ACHN (cell line): ENCODE data around the gene DENND1A.

Source experiments
- DNase-seq: peaks from one replicate; pipeline ENCODE4 v3.0.0-alpha.2; 2015
- in situ Hi-C: cut with HindIII; loops from 2 replicates; pipeline ENCODE4 v1.10.0; 2017; ENCODE audit warnings: low sequenced_read_pairs, low pct_ligation_motif_present, low pct_unique_long_range_greater_than_20kb

DENND1A gene

GRCh38 chr9:123417289-123418051 is 512.5 kb downstream of the DENND1A start:
- in situ Hi-C loops: no loop called here
- no peak for DNase-seq

DNA sequence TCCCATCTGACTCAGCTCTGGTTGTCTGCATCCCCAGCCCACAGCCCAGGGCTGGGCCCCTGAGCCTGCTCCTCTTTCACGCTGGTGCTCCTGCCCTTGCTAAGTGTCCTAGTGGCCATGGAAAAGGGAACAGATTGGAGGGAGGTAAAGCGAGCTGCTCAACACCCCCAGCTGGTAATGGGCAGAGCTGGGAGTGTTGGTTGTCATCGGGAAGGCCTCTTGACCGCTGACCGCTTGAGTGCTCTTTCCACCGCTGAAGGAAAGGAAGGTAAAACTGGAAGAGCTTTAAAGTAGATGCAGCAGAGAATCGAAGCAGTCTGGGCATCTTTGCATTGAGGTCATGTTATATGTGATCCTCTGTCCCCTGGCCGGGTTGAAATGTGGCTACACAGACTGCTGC is 513.8 kb downstream of the DENND1A start:
- DNase-seq: no peak
- in situ Hi-C loops: no loop called here

DNA sequence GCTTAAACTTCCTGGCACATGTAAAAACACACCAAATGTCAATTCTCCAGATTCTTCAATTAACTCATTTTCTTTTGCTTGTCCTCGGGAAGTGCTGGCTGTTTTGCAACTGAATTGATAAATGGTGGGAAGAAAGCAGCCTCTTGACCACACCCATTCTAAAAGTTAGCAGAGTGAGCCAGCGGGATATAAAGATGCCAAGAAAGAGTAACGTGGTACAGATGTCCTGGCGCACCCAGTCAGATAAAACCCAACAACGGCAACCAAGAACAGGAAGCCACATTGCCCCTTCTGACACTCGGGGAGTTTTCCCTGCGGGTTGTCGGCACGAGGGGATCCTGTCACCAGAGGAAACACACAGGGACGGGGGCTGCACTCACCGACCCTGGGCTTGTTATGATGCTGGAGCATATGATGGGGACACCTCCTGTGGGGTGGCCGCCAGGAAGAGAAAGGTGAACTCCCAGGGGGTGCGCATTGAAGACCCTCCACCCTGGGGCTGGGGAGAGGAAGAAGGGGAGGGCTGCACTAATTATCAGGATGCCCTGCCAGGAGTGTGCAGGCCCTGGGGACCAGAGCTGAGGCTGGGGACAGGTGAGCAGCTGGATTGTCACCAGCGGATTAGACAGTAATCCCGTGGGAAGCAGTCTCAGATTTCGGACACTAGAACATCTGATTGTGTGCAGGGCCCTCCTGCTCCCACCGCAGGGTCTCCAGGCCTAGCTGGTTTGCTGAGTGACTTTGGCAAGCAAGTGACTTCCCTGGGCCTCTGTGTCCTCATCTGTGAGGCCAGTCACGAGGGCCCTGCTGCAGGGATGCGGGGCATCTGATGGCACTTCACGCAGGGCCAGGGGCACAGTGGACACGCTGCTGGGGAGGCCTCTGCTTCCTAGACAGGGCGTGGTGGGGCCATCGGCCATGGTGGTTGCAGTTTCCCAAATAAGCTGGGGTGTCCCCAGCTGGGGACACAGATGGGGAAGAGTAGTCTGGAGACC is 514.7 kb downstream of the DENND1A start:
- in situ Hi-C loops: no loop called here
- DNase-seq: no peak

DNA sequence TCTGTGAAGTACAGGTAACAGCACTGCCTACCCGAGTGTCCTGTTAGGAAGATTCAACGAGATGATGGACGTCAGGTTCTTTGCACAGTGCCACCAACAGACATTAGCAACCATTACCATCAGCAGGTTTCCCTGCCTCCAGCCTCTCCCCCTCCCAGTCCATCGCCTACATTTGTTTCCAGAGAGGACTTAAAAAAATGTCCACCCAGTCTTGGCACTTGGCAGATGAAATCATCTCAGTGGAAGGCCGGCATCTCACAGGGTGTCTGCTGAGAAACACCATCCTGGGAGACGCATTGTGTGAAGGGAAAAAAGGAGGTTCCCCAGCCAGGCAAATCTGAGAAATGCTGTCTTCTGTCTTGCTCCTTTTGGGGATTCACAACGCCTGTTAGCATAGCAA is 515.7 kb downstream of the DENND1A start:
- no peak for DNase-seq

DNA sequence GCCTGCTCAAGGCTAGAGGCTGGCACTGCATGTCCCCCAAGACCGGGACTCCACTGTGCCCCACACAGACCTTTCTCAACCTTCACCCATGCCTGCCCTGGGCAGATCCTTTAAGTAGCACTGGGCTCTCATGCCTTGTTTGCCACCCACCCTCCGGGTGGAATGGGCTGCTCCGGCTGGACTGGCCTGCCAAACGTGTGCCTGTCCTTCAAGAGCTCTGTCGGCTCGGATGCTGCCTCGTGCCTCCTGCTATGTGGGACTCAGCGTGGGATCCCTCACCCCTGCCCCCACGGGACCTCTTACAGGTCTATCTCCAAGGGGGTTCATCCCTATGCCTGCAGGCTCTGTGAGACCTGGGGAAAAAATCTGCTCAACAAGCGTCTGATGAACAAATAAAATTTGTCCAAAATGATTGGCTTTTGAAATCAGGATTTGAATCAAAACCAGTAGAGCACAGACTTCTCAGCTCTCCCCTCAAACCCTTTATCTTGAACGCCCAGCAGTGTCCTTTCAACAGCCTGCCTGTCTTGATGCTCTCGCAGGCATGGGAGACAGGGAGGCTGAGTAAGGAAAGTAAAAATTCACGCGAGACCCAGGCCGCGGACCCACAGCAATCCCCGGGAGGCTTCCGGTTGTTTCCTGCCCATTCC is 517.6 kb downstream of the DENND1A start:
- no peak for DNase-seq
- in situ Hi-C loops: no loop called here

More for the DNA sequence above, 515.7 kb downstream of the DENND1A start:
- in situ Hi-C loops: no loop called here

- DNase-seq: no peak
- in situ Hi-C loops: no loop called here
Observed at GRCh38 chr9:123411636-123412035, 518.3 kb downstream of the DENND1A start.

- in situ Hi-C loops: no loop called here
Observed at GRCh38 chr9:123411191-123411590, 518.7 kb downstream of the DENND1A start.

DNA sequence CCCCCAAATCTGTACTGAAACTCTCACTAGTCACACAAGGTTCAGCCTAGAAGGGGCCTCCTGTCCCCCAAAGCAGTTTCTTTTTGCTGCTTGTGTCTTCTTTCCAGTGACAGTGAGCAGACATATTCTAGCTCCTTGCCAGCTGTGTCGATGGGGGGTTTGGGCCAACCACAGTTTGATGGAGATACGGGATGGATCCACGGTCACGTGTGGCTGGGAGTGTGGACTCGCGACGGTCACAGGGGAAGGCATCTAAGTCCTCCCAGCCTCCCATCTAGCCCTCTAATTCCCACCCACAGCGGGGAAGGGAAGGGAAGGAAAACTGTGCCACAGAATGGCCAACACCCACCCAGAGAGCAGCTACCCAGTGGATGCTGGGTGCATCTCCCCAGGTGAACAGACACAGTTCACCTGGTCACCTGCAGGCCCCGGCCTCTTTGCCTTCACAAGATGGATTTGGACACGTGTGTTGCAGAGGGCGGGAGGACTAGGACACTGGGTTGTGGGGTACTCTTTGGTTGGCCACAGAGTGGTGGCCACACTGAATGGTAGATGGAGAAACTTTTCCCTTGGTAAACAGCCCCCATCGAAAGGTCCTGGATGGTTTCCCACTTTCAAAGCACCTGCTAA is 519.5 kb downstream of the DENND1A start:
- no peak for DNase-seq
- in situ Hi-C loops: no loop called here

More at GRCh38 chr9:123411191-123411590, 518.7 kb downstream of the DENND1A start:
- no peak for DNase-seq

- DNase-seq: no peak
- in situ Hi-C loops: no loop called here
Observed at GRCh38 chr9:123408313-123409262, 521.3 kb downstream of the DENND1A start.

DNA sequence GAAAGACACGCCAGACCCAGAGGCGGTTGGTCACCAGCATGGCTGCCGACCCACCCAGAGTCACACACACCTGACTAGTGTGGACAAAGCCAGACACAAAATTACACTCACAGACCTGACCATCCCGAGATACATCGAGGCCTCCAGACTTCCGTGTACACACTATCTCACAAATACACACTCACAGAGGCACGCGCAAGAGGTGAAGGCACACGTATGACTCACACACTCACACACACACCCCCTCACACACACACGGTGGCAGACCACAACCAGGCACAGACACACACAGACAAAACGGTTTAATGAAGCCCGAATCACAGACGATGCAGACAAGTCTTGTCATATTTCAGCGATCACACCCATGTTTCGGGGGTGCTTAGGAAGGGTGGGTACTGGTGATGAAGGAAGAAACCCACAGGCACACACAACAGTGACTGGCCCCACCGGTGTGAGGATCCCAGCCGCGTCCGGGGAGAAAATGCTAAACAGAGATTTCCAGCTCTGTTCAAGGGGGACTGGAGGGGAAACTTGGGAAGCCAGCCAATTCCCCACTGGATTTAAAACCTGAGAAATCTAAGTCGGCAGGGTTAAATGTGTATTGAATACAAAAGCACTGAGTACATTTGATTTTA is 522.6 kb downstream of the DENND1A start:
- no peak for DNase-seq
- in situ Hi-C loops: no loop called here

DNA sequence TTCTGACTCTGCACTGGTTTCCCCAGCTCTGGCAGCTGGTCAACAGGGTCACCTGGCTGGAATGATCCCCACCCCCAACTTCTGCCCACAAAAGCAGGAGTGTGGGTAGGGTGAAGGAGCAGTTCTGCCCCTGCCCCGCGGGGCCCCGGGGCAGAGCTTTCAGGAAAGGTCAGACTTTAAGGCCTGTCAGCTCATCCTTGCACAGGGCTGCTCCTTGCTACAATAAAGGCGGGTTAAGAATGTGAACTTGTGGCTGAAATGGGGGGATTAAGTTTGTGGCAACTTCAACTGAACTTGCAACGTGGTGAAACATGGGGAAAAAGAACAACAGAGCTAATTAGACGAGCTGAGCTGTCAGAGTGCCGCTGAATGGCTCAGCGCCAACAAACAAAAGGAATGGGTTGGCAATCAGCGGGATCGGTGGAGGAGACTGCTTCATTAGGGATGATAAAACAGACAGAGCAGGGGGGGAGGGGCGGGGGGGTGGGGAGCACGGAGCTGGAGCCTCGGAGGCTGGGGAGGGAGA is 523.2 kb downstream of the DENND1A start:
- no peak for DNase-seq
- in situ Hi-C loops: no loop called here

DNA sequence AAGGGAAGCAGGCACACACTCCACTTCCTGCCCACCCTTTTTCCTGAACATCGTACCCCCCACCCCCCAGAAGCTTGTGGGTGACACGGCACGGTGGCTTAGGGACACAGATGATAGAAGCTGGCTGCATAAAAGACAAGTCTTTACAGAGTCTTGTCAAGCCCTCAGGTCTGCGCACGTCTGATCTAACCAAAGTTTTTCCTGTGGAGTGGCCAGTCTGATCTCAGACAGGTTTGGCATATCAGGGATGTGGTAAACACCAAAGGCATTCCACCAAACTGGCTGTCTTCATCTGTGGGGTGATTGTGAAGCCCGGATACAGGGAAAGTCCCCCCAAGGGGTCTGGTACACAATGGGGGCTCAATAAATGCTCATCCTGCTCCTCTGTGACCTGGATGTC is 523.9 kb downstream of the DENND1A start:
- DNase-seq: no peak
- in situ Hi-C loops: no loop called here

DNA sequence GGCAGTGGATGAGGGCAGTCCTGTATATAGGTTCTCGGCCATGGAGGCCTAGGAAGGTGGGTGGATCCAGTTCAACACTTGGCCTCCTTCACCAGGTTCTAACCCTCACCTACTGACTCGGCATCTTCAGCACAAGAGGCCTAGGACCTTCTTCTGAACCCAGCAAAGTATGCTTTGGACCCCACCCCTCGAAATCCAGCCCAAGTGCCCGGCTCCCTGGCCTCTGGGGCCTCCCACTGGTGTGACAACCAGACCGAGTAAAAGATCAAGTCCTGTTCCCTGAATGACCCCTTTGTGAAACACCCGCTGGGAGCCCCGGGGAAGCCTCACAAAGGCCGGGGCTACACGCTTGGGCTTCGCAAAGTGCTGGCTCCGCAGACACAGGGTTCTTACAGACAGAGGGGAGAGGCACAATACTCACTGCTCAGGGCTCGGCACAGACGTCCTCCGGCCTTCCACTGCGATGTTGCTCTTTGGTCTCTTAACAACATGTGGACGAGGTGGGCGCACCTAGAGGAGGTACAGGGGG is 526.9 kb downstream of the DENND1A start:
- DNase-seq: no peak
- in situ Hi-C loops: no loop called here

DNA sequence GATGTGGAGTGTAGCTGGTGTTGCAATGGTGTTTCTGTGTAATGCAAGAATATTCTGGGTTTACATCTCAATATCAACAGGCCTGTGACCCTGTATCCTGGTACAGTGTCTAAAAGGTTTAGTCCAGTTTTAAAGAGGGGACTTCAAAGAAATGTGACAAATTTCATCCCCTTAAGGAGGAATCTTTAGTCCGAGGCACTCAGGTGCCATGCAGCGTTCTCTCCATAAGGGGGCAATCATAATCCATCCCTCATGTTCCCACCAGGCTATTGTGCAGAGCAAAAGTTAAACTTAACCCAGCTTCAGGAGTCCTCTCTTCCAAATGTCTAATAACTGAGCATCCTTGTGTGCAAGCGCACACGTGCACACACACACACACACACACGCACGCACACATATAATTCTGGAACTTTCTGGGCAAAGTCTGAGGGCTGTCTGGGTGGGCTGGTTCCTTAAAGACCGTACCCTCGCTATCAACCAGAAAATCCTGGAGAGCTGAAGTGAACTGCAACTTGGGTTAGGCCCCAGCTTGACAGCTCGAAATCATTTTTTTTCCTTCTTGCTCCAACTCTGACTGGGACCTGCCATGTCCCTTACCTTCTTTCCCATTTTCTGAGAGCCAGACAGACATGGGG is 527.9 kb downstream of the DENND1A start:
- in situ Hi-C loops: no loop called here
- peak; percentile 42 for DNase-seq

DNA sequence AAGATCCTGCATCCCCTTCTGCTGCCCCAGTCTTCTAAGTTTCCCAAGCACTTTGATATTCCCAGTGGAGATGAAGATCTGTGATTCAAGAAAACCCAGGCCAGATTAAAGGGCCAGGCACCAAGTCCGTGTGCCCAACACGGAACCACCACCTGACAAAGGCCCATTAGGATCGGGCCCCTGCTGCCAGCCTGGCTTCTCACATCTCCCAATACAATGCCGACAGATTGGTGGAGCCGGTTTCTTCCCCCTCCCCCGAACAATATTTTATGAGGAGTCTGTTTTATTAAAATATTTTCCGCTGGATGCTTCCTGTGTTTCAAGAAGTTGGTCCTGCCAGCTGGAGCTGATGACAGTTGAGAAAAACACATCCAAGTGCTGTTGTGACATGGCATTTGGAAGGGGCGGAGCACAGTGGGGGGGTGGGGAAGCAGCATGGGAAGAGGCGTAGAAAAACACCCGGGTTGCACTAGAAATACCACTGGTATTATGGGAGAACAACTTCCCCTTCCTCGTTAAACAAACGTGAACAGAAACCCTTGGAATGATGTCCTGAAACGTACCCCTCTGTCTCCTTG is 528.9 kb downstream of the DENND1A start:
- in situ Hi-C loops: no loop called here

DNA sequence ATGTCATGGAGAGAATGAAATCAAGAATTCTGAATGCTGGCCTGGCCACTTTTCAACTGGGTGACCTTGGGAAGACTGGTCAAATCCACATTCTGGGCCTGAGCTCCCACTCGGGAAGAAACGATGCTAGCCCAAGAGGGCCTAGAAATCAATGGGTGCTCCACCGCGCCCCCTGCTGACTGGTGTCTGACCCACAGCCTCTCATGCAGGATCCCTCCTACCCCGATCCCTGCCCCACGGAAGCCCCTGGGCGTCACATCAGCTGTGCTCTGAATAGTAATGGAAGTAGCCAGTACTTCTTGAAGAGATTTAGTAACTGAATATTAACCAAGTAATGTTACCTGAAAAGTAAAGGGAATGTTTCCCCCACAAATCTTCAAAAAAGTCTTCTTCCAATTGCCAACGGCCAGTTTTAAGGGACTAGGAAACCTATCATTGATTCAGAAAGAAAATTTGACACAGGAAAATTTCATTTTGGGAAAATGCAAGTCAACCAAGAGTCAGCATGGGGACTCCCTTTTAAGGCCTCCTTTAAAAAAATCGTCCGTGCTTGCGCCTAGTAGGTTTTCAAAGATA is 530.0 kb downstream of the DENND1A start:
- DNase-seq: peak; percentile 2
- in situ Hi-C loops: no loop called here

More for the DNA sequence above, 528.9 kb downstream of the DENND1A start:
- no peak for DNase-seq
